ENCODE results near the gene NEURL1B.

NEURL1B gene

GRCh38 chr5:172633403-172633970 lies 7.6 kb upstream of the NEURL1B start:
- DNase-seq (ENCODE audit: low read depth in 3 of 3): no peak

DNA sequence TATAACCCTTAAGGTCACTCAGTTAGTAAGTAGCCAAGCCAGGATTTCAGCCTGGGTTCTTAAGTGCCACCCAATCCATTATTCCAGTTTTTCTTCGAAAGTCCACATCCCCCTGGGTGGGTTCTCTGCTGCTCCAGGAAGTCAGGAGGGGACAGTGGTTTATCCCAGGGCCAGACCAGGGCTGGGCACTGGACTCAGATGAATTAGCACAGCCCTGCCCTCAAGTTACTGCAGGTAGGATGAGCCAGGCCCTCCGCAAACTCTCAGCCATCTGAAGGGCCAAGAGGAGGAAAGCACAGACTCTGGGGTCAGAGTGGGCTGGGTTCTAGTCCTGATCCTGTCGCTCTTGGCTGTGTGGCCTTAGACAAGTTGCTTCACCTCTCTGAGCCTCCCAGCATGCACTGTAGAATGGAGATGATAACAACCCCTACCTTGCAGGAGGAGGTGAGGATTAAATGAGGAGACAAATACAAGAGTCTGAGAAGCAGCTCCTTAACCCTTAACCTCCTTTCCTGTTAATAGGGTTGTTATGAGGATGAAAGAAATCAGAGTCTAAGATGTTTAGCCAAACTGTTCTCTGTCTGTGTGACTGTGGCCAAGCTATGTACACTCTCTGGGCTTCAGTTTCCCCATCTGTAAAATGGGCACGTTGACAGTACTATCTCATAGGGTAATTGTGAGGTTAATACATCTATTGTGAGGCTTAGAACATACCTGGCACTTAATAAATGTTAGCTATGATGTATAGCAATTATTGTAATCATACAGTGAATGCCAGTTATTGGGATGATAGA lies 6.8 kb upstream of the NEURL1B start:
- DNase-seq (ENCODE audit: low read depth in 3 of 3): no peak

- no peak for DNase-seq (ENCODE audit: low read depth in 3 of 3)
Observed at GRCh38 chr5:172635038-172635437, 6.0 kb upstream of the NEURL1B start.

DNA sequence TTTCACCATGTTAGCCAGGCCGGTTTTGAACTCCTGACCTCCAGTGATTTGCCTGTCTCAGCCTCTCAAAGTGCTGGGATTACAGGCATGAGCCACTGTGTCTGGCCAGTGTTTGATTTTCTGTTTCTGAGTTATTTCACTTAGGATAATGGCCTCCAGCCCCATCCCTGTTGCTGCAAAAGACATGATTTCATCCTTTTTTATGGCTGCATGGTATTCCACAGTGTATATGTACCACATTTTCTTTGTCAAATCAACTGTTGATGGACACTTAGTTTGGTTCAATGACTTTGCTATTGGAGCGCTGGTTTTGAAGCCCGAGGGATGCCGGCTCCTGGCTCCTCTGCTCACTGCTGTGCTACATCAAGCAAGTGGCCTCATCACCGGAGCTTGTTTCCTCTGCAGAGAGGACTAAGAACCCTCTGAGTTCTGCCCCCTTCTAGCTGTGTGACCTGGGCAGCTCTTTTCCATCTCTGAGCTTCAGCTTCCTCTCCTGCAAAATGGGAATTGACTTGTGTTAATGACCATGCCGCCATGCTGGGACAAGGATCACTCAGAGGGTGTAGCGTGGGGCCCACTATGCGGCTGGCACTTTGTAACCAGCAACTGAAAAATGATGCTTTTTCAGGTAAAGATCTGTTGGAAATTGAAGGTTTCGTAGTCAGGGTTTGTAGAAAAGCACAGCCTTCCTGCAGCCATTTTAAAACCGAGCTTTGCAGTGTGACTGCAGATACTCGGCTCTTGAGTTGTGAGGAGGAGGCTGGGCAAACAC lies 4.6 kb upstream of the NEURL1B start:
- no peak for DNase-seq (ENCODE audit: low read depth in 3 of 3)

DNA sequence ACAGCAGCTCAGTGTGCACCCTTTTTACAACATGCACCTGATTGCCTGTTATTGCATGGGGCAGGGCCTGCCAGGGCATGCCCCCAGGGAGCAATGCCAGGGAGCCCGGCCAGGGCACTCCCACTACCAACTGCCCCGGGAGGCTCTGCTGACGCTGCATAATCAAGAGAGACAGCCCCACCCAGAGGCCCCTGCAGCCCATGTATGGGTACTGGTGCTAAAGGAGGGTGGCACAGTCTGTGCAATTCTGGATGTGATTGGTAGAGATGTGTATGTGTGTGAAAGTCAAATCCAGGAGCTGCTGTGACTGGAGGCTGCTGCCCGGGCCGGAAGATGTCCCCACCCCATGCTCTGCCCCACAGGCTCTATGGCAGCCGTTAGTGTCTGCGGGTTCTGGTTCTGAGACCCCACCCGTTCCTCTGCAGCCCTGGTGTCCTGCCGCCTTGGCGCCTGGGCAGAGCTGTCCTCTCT lies 3.9 kb upstream of the NEURL1B start:
- DNase-seq (ENCODE audit: low read depth in 3 of 3): no peak

- DNase-seq (ENCODE audit: low read depth in 3 of 3): no peak
Observed at GRCh38 chr5:172637740-172638139, 3.3 kb upstream of the NEURL1B start.

DNA sequence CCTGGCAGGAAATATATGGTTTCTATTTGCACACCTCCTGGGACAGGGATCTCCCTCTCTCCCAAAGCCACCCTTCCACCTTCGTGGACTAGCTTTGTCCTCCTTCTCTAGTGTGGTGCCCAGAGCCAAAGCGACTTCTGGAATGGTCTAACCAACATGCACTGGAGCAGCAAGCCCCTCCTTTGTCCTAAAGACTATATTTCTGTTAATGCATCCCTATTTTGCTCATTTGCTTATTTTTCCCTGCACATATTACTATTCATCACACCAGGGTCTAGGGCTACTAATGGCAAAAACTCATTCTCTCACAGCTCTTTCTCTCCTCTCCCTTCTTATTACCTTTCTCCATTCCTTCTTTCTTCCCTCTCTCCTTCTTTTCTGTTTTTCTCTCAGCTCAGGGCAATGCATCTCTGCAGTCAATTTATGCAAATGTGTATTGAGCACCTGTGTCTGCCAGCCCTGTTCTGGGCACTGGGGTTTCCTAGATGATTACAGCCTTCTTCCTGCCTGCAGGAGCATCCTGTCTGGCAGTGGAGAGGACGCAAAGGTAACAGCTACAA lies 2.8 kb upstream of the NEURL1B start:
- DNase-seq (ENCODE audit: low read depth in 3 of 3): no peak

DNA sequence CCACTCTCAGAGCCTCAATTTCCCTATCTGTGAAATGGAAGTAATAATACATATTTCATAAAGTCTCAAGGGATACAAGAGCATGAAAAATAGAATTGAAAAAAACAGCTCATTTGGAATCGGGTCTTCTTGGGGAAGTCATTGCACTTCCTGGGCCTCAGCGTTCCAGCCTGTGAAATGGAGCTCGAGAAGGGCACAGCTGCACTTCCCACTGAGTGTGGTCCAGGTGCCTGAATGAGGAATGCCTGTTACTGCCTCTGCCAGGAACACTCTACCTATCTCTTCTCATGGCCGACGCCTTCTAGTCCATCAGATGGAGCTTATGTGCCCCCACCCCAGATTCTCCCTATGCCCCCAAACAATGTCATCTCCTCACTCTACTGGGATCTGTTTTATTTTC lies 924 bp upstream of the NEURL1B start:
- DNase-seq (ENCODE audit: low read depth in 3 of 3): no peak

DNA sequence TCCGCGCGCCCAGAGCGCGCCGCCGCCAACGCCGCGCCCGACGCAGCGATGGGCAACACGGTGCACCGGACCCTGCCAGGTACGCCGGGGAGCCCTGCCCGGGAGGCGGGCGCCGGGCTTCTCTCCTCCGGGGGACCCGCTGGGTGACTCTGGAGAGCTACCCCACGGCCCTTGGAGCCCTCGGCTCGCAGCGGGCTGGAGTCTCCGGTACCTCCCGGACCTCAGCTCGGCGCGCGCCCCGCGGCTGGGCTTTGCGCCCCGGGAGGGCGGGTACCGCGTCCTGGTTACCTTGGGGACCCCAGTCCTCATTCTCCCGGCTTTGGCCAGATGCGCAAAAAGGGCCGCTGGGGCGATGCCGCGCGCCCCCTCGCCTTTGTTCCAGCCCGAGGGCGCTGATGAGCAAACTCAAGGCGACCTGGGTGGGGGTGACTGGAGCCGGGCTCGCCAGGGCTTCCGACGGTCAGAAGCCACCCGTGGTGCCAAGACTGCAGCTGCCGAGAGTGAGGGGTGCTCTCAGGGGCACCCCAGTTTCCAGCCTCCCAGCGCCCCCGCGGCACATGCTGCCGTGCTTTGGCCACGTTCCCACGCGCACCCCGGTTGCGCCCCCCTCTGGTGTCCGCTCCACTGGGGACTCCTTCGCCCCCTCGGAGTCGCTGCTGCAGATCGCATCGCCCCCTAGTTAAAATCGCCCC lies 442 bp downstream of the NEURL1B start:
- no peak for DNase-seq (ENCODE audit: low read depth in 3 of 3)

GRCh38 chr5:172642051-172642409 lies 967 bp downstream of the NEURL1B start:
- DNase-seq (ENCODE audit: low read depth in 3 of 3): no peak

GRCh38 chr5:172642486-172642885 lies 1.4 kb downstream of the NEURL1B start:
- no peak for DNase-seq (ENCODE audit: low read depth in 3 of 3)

GRCh38 chr5:172642926-172643871 lies 2.1 kb downstream of the NEURL1B start:
- no peak for DNase-seq (ENCODE audit: low read depth in 3 of 3)

- DNase-seq (ENCODE audit: low read depth in 3 of 3): no peak
Observed at GRCh38 chr5:172644266-172644665, 3.2 kb downstream of the NEURL1B start.

DNA sequence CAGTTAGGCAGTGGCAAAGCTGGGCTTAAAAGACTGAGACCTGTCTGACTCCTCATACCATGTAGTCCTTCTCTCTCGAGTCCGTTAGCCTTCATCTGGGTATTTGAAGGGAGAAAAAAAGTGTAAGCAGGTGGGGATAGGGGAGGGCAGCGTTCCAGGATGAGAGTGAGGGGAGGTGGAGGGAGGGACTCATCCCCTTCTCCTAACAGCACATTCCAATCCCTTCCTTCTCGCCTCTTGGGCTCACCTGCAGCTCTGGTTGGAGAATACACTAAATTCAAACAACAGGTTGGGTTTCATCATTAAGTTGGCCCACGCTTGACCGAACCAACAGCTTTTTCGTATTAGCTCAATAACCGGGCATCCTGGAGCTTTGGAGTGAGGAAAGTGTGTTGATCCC lies 3.6 kb downstream of the NEURL1B start:
- no peak for DNase-seq (ENCODE audit: low read depth in 3 of 3)

DNA sequence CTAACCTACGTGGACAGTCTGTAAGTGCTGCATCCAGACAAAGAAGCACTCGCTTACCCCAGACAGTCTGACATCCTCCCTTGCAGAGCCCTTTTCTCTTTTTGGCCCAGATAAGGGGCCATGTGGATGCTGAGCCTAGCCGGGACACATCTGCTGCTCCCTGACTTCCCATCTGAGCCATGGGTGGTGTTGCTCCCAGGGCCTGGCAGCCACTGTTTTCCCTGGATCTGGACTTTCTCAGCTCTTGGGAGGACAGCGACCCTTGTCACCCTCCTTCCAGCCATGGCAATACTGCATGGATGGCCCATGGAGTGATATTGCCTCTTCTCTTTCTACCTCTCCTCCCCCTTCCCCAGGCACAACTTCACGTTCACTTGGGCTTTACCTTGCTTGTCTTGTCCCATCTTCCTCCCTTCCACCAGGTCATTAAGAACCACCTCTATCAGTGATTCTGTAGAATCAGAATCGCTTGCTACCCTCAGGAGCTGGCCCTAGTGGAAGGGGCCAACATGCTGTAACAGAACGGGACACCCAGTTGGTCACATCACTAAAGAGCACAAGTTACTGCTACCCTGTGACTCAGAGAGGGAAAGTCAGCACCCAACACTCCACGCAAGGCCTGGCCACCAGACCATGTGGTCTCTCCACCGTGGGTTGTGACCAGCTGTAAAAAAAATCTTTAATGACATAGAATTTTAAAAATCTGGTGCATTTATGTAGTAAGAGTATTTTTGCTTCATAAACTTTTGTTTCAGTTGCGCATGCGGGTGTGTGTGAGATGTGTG lies 4.4 kb downstream of the NEURL1B start:
- DNase-seq (ENCODE audit: low read depth in 3 of 3): no peak

GRCh38 chr5:172646716-172647285 lies 5.7 kb downstream of the NEURL1B start:
- DNase-seq (ENCODE audit: low read depth in 3 of 3): no peak

DNA sequence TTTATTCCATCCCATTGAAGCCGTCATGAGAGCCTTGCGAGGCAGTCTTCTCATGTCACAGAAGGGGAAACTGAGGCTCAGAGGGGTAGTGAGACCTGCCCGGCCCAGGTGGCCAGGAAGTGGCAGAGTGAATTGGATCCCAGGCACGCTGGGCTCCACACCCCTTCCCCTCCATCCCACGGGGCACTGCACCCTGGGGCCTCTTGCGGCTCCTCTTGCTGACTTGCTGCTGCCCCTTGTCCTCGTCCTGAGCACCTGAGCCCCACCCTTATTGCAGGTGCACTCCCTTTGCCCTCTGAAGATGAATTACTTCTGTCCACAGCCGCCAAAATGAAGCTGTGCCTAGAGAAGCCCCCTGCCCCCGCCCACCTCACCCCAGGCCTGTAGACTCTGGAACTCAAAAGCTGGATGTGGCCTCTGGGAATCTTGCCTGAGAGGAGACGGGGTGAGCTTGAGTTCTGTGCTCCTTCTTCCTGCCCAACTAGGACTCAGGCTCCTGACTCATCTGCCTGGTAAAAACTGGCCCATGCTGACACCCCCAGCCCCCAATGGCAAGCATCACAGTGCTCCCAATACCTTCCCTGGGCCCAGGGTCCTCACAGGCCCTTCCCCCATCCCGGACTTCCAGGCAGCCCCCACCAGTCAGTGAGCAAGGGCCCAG lies 6.4 kb downstream of the NEURL1B start:
- DNase-seq (ENCODE audit: low read depth in 3 of 3): no peak

DNA sequence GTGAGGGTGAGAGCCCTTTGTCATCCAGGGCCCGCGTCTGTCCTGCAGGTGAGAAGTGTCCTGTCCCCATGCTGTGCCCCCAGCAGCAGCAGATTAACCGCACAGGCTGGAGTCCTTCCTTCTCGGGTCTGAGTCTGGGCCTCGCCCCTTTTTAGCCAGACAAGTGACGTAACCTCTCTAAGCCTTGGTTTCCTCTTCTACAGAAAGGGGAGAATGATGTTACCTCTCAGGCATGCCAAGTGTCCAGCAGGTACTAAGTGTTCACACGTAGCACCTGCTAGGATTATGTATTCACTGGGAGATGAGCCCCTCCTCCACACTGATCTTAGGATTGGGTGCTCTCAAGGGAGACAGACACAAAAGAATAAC lies 6.9 kb downstream of the NEURL1B start:
- no peak for DNase-seq (ENCODE audit: low read depth in 3 of 3)

GRCh38 chr5:172648755-172649154 lies 7.7 kb downstream of the NEURL1B start:
- no peak for DNase-seq (ENCODE audit: low read depth in 3 of 3)

Data from stimulated activated CD4-positive, alpha-beta T cell treated with anti-CD3 and anti-CD28 coated beads, TNF-alpha, amount 100 ng/mL, for 4 hours (primary cell).